H9 (cell line): Measurements from ENCODE around the gene SCN5A. TPM values are rescaled to one million over a fixed set of nuclear protein-coding genes. Genes with fewer than 3 reads are reported as not detected.

Source experiments
- DNase-seq: peaks from one replicate; pipeline ENCODE4 v3.0.0-alpha.2; 2017
- H2AFZ ChIP-seq: one replicate; pipeline ENCODE4 v1.6.1; 2013; ENCODE audit warnings: mild to moderate bottlenecking, low read length, control low read depth, moderate library complexity
- H2AK5ac ChIP-seq: 2 replicates; pipeline ENCODE4 v1.6.1; 2013; ENCODE audit warnings: low read length, control low read depth, mixed read lengths; ENCODE audit not compliant: insufficient read length
- H2BK120ac ChIP-seq: one replicate; pipeline ENCODE4 v1.6.1; 2013; ENCODE audit warnings: low read depth, mild to moderate bottlenecking, low read length, control low read depth, inconsistent platforms; ENCODE audit not compliant: poor library complexity, severe bottlenecking
- H2BK12ac ChIP-seq: 2 replicates; pipeline ENCODE4 v1.6.1; 2013; ENCODE audit warnings: low read length, control low read depth, mixed read lengths, low read depth; ENCODE audit not compliant: insufficient read length
- H2BK15ac ChIP-seq: 2 replicates; pipeline ENCODE4 v1.6.1; 2013; ENCODE audit warnings: low read depth, low read length, control low read depth
- H2BK20ac ChIP-seq: one replicate; pipeline ENCODE4 v1.6.1; 2013; ENCODE audit warnings: low read depth, mild to moderate bottlenecking, low read length, control low read depth, inconsistent platforms; ENCODE audit not compliant: poor library complexity, severe bottlenecking
- H2BK5ac ChIP-seq: 2 replicates; pipeline ENCODE4 v1.6.1; 2013; ENCODE audit warnings: low read length, control low read depth, mixed read lengths; ENCODE audit not compliant: insufficient read length
- H3K14ac ChIP-seq: 2 replicates; pipeline ENCODE4 v1.6.1; 2013; ENCODE audit warnings: low read length, control low read depth; ENCODE audit not compliant: insufficient read depth
- H3K18ac ChIP-seq: 2 replicates; pipeline ENCODE4 v1.6.1; 2013; ENCODE audit warnings: low read depth, mild to moderate bottlenecking, mixed read lengths, low read length, control low read depth; ENCODE audit not compliant: insufficient read length
- H3K23ac ChIP-seq: 2 replicates; pipeline ENCODE4 v1.6.1; 2013; ENCODE audit warnings: low read length, control low read depth, mixed read lengths, low read depth; ENCODE audit not compliant: insufficient read length
- H3K23me2 ChIP-seq: 2 replicates; pipeline ENCODE4 v1.6.1; 2013; ENCODE audit warnings: low read depth, mild to moderate bottlenecking, mixed read lengths, low read length, control low read depth; ENCODE audit not compliant: insufficient read length, poor library complexity, severe bottlenecking
- H3K27ac ChIP-seq: 2 replicates; pipeline ENCODE4 v1.5.1; 2013; ENCODE audit warnings: low read length, control low read depth, mixed read lengths, low read depth; ENCODE audit not compliant: insufficient read length
- H3K27me3 ChIP-seq: 2 replicates; pipeline ENCODE4 v1.6.1; 2013; ENCODE audit warnings: low read length, control low read depth, inconsistent platforms; ENCODE audit not compliant: insufficient read depth
- H3K4ac ChIP-seq: 2 replicates; pipeline ENCODE4 v1.6.1; 2013; ENCODE audit warnings: low read depth, mild to moderate bottlenecking, control low read depth, inconsistent platforms, low read length, moderate library complexity
- H3K4me1 ChIP-seq: 2 replicates; pipeline ENCODE4 v1.6.1; 2013; ENCODE audit warnings: low read length, control low read depth, inconsistent platforms; ENCODE audit not compliant: insufficient read depth
- H3K4me2 ChIP-seq: 2 replicates; pipeline ENCODE4 v1.6.1; 2013; ENCODE audit warnings: low read length, control low read depth, mixed read lengths; ENCODE audit not compliant: insufficient read length, insufficient read depth
- H3K56ac ChIP-seq: 2 replicates; pipeline ENCODE4 v1.6.1; 2013; ENCODE audit warnings: low read depth, mild to moderate bottlenecking, mixed read lengths, low read length, control low read depth; ENCODE audit not compliant: insufficient read length
- H3K79me1 ChIP-seq: 2 replicates; pipeline ENCODE4 v1.6.1; 2013; ENCODE audit warnings: low read depth, mild to moderate bottlenecking, moderate library complexity, low read length, control low read depth, inconsistent platforms; ENCODE audit not compliant: insufficient read depth, poor library complexity, severe bottlenecking
- H3K79me2 ChIP-seq: 2 replicates; pipeline ENCODE4 v1.6.1; 2013; ENCODE audit warnings: low read length, control low read depth, inconsistent platforms; ENCODE audit not compliant: insufficient read depth
- H3K9ac ChIP-seq: 2 replicates; pipeline ENCODE4 v1.6.1; 2013; ENCODE audit warnings: low read length, control low read depth, mixed read lengths; ENCODE audit not compliant: insufficient read length; ENCODE audit errors: extremely low read depth
- H3K9me3 ChIP-seq: one replicate; pipeline ENCODE4 v1.6.1; 2013; ENCODE audit warnings: low read depth, low read length, inconsistent platforms; ENCODE audit not compliant: control insufficient read depth
- H3T11ph ChIP-seq: one replicate; pipeline ENCODE4 v1.6.1; 2013; ENCODE audit warnings: mild to moderate bottlenecking, low read length, control low read depth, inconsistent platforms
- H4K20me1 ChIP-seq: one replicate; pipeline ENCODE4 v1.6.1; 2013; ENCODE audit not compliant: control insufficient read depth, insufficient read length, insufficient read depth
- H4K5ac ChIP-seq: 2 replicates; pipeline ENCODE4 v1.6.1; 2013; ENCODE audit warnings: low read depth, mild to moderate bottlenecking, mixed read lengths, low read length, control low read depth; ENCODE audit not compliant: insufficient read length
- H4K8ac ChIP-seq: replicated peaks from 2 replicates; pipeline ENCODE4 v1.6.1; 2013; ENCODE audit warnings: low read length, control low read depth, mixed read lengths, low read depth; ENCODE audit not compliant: insufficient read length
- H4K91ac ChIP-seq: 2 replicates; pipeline ENCODE4 v1.6.1; 2013; ENCODE audit warnings: low read depth, mild to moderate bottlenecking, moderate library complexity, mixed read lengths, low read length, control low read depth; ENCODE audit not compliant: insufficient read length
- H3K27ac Mint-ChIP-seq, 3 experiments: 2 replicates in 2 of 3; 3 replicates in 1 of 3; pipeline ENCODE4 v1.8.0; 2020 to 2021; ENCODE audit warnings: mixed read lengths in 3 of 3, mild to moderate bottlenecking in 1 of 3, moderate library complexity in 1 of 3
- H3K27me3 Mint-ChIP-seq: 2 replicates; pipeline ENCODE4 v1.8.0; 2021; ENCODE audit warnings: low read depth, mild to moderate bottlenecking, moderate library complexity, mixed read lengths
- H3K36me3 Mint-ChIP-seq, 3 experiments: 2 replicates in 2 of 3; 3 replicates in 1 of 3; pipeline ENCODE4 v1.8.0; 2020 to 2021; ENCODE audit warnings: low read depth in 3 of 3, mixed read lengths in 3 of 3; ENCODE audit not compliant: insufficient read depth in 1 of 3
- H3K4me1 Mint-ChIP-seq, 2 experiments: 2 replicates each; pipeline ENCODE4 v1.8.0; 2020; ENCODE audit warnings: mixed read lengths in 2 of 2
- H3K4me3 Mint-ChIP-seq, 2 experiments: 2 replicates in 1 of 2; 3 replicates in 1 of 2; pipeline ENCODE4 v1.8.0; 2020 to 2021; ENCODE audit warnings: mild to moderate bottlenecking in 2 of 2, mixed read lengths in 2 of 2, moderate library complexity in 1 of 2
- H3K9me3 Mint-ChIP-seq, 2 experiments: 2 replicates in 1 of 2; 3 replicates in 1 of 2; pipeline ENCODE4 v1.8.0; 2020; ENCODE audit warnings: mild to moderate bottlenecking in 2 of 2, mixed read lengths in 2 of 2, moderate library complexity in 1 of 2
- WGBS: extraction: QIAGEN DNeasy Blood & Tissue Kit; methylation state at CpG from one replicate; pipeline ENCODE4 v1.1.7; 2013; ENCODE audit warnings: missing lambda C conversion rate, low lambda C conversion rate, mixed read lengths; ENCODE audit not compliant: insufficient read length; ENCODE audit errors: extremely low coverage; 5-methylcytosine and 5-hydroxymethylcytosine counted together
- total RNA-seq: library from RNA; stranded (reverse); gene quantifications from 2 replicates; pipeline ENCODE4 v1.2.1, GENCODE V29; 2021
- TF ChIP-seq, protein P1 (sequence below): fragments of 200-600 bp; sonication (generic); conservative IDR thresholded peaks from 3 replicates; pipeline ENCODE4 v1.8.0; 2021; ENCODE audit warnings: antibody characterized with exemption, mild to moderate bottlenecking

Gene SCN5A
- total RNA-seq, 1 experiment from 2014 or later = 6.5 TPM

DNA sequence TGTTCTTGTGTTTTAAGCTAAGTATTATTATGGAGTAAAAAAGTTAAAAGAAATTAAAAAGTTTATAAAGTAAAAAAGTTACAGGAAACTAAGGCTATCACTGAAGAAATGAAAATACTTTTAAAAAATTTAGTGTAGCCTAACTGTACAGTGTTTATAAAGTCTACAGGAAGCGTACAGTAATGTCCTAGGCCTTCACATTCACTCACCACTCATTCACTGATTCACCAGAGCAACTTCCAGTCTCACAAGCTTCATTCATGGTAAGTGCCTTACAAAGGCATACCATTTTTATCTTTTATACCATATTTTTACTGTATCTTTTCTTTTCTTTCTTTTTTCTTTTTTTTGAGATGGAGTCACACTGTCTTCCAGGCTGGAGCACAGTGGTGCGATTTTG, 40.7 kb upstream of the SCN5A start:
- H3K36me3 Mint-ChIP-seq = no peaks in the 10 kb centered on the region
- Histone ChIP-seq H3K4ac (no peak overlapping the region), H3K18ac (no peak overlapping the region), H3K23me2 (no peaks in the 10 kb centered on the region), H2BK20ac (no peak overlapping the region), H3K56ac (no peak overlapping the region), H2AFZ (no peak overlapping the region), H3K23ac (no peak overlapping the region), H3K4me2 (no peak overlapping the region), H4K91ac (no peak overlapping the region), H2AK5ac (no peak overlapping the region), H2BK12ac (no peak overlapping the region), H4K20me1 (no peaks in the 10 kb centered on the region), H3K27me3 (no peaks in the 10 kb centered on the region), H3K27ac (no peak overlapping the region), H2BK120ac (no peak overlapping the region), H3K4me1 (no peaks in the 10 kb centered on the region), H3K9me3 (no peaks in the 10 kb centered on the region), H3K14ac (no peak overlapping the region), H4K8ac (no peak overlapping the region), H2BK5ac (no peak overlapping the region), H2BK15ac (no peak overlapping the region), H4K5ac (no peak overlapping the region), H3T11ph (no peak overlapping the region), H3K9ac (no peak overlapping the region), H3K79me1 (no peaks in the 10 kb centered on the region), H3K79me2 (no peaks in the 10 kb centered on the region)
- H3K9me3 Mint-ChIP-seq = no peaks in the 10 kb centered on the region
- no peak overlapping the region for H3K27ac Mint-ChIP-seq
- no peaks in the 10 kb centered on the region for H3K4me1 Mint-ChIP-seq
- no peak overlapping the region for H3K4me3 Mint-ChIP-seq
- peaks cover 3% of the 10 kb centered on the region; the same call in 1 of the 2 replicates for H3K27me3 Mint-ChIP-seq
- TF ChIP-seq, protein P1, sequence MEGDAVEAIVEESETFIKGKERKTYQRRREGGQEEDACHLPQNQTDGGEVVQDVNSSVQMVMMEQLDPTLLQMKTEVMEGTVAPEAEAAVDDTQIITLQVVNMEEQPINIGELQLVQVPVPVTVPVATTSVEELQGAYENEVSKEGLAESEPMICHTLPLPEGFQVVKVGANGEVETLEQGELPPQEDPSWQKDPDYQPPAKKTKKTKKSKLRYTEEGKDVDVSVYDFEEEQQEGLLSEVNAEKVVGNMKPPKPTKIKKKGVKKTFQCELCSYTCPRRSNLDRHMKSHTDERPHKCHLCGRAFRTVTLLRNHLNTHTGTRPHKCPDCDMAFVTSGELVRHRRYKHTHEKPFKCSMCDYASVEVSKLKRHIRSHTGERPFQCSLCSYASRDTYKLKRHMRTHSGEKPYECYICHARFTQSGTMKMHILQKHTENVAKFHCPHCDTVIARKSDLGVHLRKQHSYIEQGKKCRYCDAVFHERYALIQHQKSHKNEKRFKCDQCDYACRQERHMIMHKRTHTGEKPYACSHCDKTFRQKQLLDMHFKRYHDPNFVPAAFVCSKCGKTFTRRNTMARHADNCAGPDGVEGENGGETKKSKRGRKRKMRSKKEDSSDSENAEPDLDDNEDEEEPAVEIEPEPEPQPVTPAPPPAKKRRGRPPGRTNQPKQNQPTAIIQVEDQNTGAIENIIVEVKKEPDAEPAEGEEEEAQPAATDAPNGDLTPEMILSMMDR = no peak
- no peak for DNase-seq
- WGBS = no CpG with 5 or more reads among the region's 2 CpGs
